GM06990 (cell line): ENCODE data around the gene CCDC7.
"Not testable (repeated sequence)": the region's sequence is repeated elsewhere in the genome, so short reads cannot be mapped to it uniquely, and the experiment has no call there.

Experiments used
- DNase-seq: peaks from one replicate; pipeline ENCODE4 v3.0.0-alpha.2; 2011; ENCODE audit not compliant: insufficient read length; ENCODE audit errors: extremely low read depth
- H3K27me3 ChIP-seq: replicated peaks from 2 replicates; pipeline ENCODE4 v1.6.0; 2011; ENCODE audit warnings: low read length; ENCODE audit not compliant: control insufficient read depth, insufficient read depth
- H3K36me3 ChIP-seq: 2 replicates; pipeline ENCODE4 v1.5.1; 2011; ENCODE audit warnings: low read length; ENCODE audit not compliant: control insufficient read depth, insufficient read depth
- H3K4me3 ChIP-seq: replicated peaks from 2 replicates; pipeline ENCODE4 v1.5.1; 2011; ENCODE audit warnings: low read depth, mild to moderate bottlenecking, control low read depth, low read length
- TF ChIP-seq, protein P1 (sequence below): IDR thresholded peaks from 2 replicates; pipeline ENCODE4 v1.5.1; 2011; ENCODE audit warnings: low read length, control low read depth, mild to moderate bottlenecking, inconsistent platforms; ENCODE audit not compliant: insufficient read depth, poor library complexity, severe bottlenecking

The CCDC7 gene

DNA sequence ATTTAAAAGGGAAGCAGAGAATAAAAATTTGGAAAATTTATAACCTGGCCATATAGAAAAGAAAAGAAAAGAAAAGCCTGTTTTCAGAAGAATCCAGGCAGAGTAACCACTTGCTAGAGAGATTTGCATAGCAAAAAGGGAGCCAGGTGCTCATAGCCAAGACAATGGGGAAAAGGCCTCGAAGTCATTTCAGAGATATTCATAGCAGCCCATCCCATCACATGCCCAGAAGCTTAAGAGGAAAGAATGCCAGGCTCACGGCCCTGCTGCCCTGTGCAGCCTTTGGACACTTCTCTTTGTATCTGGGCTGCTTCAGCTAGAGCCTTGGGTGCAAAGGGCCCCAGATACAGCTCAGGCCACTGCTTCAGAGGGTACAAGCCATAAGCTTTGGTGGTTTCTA lies 159.8 kb downstream of the CCDC7 start:
- H3K36me3 ChIP-seq: no peaks in the 10 kb centered on the region
- DNase-seq: no peak
- TF ChIP-seq, protein P1, sequence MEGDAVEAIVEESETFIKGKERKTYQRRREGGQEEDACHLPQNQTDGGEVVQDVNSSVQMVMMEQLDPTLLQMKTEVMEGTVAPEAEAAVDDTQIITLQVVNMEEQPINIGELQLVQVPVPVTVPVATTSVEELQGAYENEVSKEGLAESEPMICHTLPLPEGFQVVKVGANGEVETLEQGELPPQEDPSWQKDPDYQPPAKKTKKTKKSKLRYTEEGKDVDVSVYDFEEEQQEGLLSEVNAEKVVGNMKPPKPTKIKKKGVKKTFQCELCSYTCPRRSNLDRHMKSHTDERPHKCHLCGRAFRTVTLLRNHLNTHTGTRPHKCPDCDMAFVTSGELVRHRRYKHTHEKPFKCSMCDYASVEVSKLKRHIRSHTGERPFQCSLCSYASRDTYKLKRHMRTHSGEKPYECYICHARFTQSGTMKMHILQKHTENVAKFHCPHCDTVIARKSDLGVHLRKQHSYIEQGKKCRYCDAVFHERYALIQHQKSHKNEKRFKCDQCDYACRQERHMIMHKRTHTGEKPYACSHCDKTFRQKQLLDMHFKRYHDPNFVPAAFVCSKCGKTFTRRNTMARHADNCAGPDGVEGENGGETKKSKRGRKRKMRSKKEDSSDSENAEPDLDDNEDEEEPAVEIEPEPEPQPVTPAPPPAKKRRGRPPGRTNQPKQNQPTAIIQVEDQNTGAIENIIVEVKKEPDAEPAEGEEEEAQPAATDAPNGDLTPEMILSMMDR: no peak
- no peaks in the 10 kb centered on the region for H3K27me3 ChIP-seq
- H3K4me3 ChIP-seq: no peak overlapping the region

DNA sequence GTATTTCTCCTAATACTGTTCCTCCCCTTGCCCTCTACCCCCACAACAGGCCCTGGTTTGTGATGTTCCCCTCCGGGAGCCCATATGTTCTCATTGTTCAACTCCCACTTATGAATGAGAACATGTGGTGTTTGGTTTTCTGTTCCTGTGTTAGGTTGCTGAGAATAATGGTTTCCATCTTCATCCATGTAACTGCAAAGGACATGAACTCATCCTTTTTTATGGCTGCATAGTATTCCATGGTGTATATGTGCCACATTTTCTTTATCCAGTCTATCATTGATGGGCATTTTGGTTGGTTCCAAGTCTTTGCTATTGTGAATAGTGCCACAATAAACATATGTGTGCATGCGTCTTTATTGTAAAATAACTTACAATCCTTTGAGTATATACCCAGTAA lies 164.6 kb downstream of the CCDC7 start:
- not testable (repeated sequence) for H3K4me3 ChIP-seq, DNase-seq, H3K27me3 ChIP-seq, H3K36me3 ChIP-seq

DNA sequence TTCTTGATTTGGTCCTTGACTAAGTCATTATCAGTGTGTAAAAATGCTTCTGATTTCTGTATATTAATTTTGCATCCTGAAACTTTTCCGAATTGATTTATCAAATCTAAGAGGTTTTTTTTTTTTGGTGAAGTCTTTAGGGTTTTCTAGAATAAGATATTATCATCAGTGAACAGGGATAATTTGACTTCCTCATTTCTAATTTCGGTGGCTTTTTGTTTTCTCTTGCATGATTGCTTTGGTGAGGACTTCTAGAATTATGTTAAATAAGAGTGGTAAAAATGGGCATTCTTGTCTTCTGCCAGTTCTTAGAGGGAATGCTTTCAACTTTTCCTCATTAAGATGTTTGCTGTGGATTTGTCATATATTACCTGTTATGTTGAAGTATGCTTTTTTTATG lies 170.5 kb downstream of the CCDC7 start:
- no peak for DNase-seq
- Histone ChIP-seq H3K27me3 (no peaks in the 10 kb centered on the region), H3K4me3 (no peak overlapping the region), H3K36me3 (no peaks in the 10 kb centered on the region)
- TF ChIP-seq, protein P1: no peak

DNA sequence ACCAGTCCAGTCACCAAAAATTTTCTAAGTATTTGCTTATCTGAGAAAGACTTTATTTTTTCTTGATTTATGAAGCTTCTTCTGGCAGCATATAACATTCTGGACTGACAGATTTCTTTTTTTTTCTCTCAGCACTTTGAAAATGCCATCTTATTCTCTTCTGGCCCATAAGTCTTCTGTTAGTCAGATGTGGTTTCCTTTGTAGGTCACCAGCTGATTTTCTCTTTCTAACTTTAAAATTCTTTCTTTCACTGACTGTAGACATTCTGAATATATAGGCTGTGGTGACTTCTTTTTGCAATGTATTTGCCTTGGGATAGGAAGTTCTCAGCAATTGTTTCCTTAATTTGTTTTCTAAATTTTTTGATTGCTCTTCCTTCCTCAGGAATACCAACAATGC lies 172.5 kb downstream of the CCDC7 start:
- Histone ChIP-seq H3K36me3 (no peaks in the 10 kb centered on the region), H3K27me3 (no peaks in the 10 kb centered on the region), H3K4me3 (no peak overlapping the region)
- TF ChIP-seq, protein P1: no peak
- DNase-seq: no peak

DNA sequence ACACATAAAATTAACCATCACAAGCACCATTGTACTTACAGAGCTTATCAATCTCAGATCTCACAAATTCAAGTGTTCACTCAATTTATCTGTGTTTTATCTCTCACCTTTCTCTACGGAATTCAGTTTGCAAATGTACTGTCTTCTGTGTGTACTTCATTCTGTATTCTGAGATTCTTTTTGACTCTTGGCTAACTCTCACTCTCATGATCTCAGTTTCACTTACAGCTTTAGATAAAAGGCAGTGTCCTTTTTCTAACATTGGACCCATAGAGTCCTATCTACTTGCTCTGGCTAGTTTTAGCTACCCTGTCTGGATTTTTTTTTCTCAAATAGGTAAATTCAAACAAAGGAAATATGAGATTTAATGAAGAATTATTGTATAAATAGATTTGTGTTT lies 176.0 kb downstream of the CCDC7 start:
- no peak for DNase-seq
- Histone ChIP-seq H3K27me3 (no peaks in the 10 kb centered on the region), H3K4me3 (no peak overlapping the region), H3K36me3 (no peaks in the 10 kb centered on the region)
- TF ChIP-seq, protein P1: no peak

DNA sequence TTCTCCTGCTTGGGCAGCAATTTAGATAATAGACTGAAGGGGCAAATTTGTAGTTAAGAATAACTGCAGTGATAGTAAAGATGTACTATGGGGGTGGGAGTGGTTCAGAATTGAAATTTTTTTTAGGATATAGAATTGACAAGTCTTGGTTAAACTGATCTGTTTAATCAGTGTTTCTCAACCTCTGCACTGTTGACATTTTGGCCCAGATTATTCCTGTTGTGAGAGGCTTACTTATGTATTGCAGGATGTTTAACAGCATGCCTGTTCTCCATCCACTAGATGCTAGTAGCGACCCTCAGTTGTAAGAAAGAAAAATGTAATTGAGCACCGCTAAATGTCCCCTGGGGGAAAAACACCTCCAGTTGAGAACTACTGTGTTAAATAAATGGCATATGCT lies 176.5 kb downstream of the CCDC7 start:
- Histone ChIP-seq H3K36me3 (no peaks in the 10 kb centered on the region), H3K4me3 (no peak overlapping the region), H3K27me3 (no peaks in the 10 kb centered on the region)
- DNase-seq: no peak
- TF ChIP-seq, protein P1: no peak
